Thymus (tissue), 11 donors: ENCODE measurements around the gene DNAJC16. TPM values are rescaled to one million over a fixed set of nuclear protein-coding genes. Genes with fewer than 3 reads are reported as not detected.

Experiments used
- DNase-seq, 9 donors: peaks; one replicate each; pipeline ENCODE4 v3.0.0-alpha.2; 2013; ENCODE audit warnings: low spot score in 9 of 9, low read depth in 6 of 9, missing footprints in 1 of 9
- H3K27ac ChIP-seq, 2 donors: one replicate each; pipeline ENCODE4 v1.5.1; 2013; ENCODE audit warnings: control low read depth in 1 of 2, low read depth in 1 of 2, low read length in 1 of 2, mild to moderate bottlenecking in 1 of 2, moderate library complexity in 1 of 2
- H3K27me3 ChIP-seq, 2 donors: one replicate each; pipeline ENCODE4 v1.5.1; 2013; ENCODE audit warnings: low read length in 1 of 2; ENCODE audit not compliant: control insufficient read depth in 2 of 2, insufficient read depth in 1 of 2
- H3K36me3 ChIP-seq, 2 donors: one replicate each; pipeline ENCODE4 v1.5.1; 2013; ENCODE audit warnings: low read length in 1 of 2, mild to moderate bottlenecking in 1 of 2, moderate library complexity in 1 of 2; ENCODE audit not compliant: control insufficient read depth in 2 of 2, insufficient read depth in 2 of 2
- H3K4me1 ChIP-seq, 2 donors: one replicate each; pipeline ENCODE4 v1.5.1; 2013; ENCODE audit warnings: low read length in 2 of 2; ENCODE audit not compliant: control insufficient read depth in 2 of 2, insufficient read depth in 2 of 2
- H3K4me3 ChIP-seq, 2 donors: one replicate each; pipeline ENCODE4 v1.5.1; 2013; ENCODE audit warnings: low read length in 2 of 2, control low read depth in 1 of 2, mild to moderate bottlenecking in 1 of 2
- H3K9me3 ChIP-seq, 2 donors: one replicate each; pipeline ENCODE4 v1.5.1; 2013; ENCODE audit warnings: low read length in 1 of 2, mild to moderate bottlenecking in 1 of 2; ENCODE audit not compliant: control insufficient read depth in 2 of 2, insufficient read depth in 1 of 2
- WGBS: extraction: QIAGEN DNeasy Blood & Tissue Kit; methylation state at CpG from one replicate; pipeline ENCODE4 v1.1.7; 2013; 5-methylcytosine and 5-hydroxymethylcytosine counted together
- polyA plus RNA-seq: library from polyadenylated mRNA; stranded (reverse); fragments of 200-250 nt; gene quantifications from one replicate; pipeline ENCODE4 v1.2.3, GENCODE V29; 2013
- total RNA-seq: library from RNA; stranded (reverse); fragments of 120-200 nt; gene quantifications from one replicate; pipeline ENCODE4 v1.2.4, GENCODE V29; 2013
- donor health status: healthy.

Gene DNAJC16
- total and polyA plus RNA-seq, 2 donors = 6.5 to 8.4 TPM

- H3K9me3 ChIP-seq = no peaks in the 10 kb centered on the region
- DNase-seq = peak in 4 of 9 donors; percentile 3 to 55 (median 20)
- H3K27ac ChIP-seq = peak overlapping the region; percentile 72 to 96
- H3K36me3 ChIP-seq = no peaks in the 10 kb centered on the region
- WGBS = 2% methylated on average over 8 of the region's 8 CpGs
- peak overlapping the region; percentile 94 to 95 for H3K4me3 ChIP-seq
- peaks cover 7 to 10% of the 10 kb centered on the region in 2 donors for H3K4me1 ChIP-seq
- H3K27me3 ChIP-seq = no peaks in the 10 kb centered on the region
These were observed 91.5 kb downstream of the DNAJC16 start for GRCh38 chr1:15618077-15618654.

- Histone ChIP-seq H3K4me1 (peaks cover 7 to 10% of the 10 kb centered on the region in 2 donors), H3K27me3 (no peaks in the 10 kb centered on the region), H3K9me3 (no peaks in the 10 kb centered on the region), H3K4me3 (peak overlapping the region; percentile 94 to 95), H3K27ac (peak overlapping the region; percentile 72 to 96), H3K36me3 (no peaks in the 10 kb centered on the region)
- DNase-seq = no peak
- WGBS = 89% methylated on average over 26 of the region's 26 CpGs
These were observed 92.2 kb downstream of the DNAJC16 start for GRCh38 chr1:15618655-15619525.

GRCh38 chr1:15620155-15620545 lies 93.5 kb downstream of the DNAJC16 start:
- H3K27me3 ChIP-seq = no peaks in the 10 kb centered on the region
- DNase-seq = no peak
- no peaks in the 10 kb centered on the region for H3K9me3 ChIP-seq
- no peak overlapping the region for H3K27ac ChIP-seq
- H3K36me3 ChIP-seq = no peaks in the 10 kb centered on the region
- H3K4me1 ChIP-seq = peaks cover 7 to 10% of the 10 kb centered on the region in 2 donors
- WGBS = 67% methylated on average over 1 of the region's 1 CpG
- no peak overlapping the region for H3K4me3 ChIP-seq

GRCh38 chr1:15620902-15621682 lies 94.4 kb downstream of the DNAJC16 start:
- no peaks in the 10 kb centered on the region for H3K27me3 ChIP-seq
- 94% methylated on average over 7 of the region's 7 CpGs for WGBS
- no peak overlapping the region for H3K4me3 ChIP-seq
- no peaks in the 10 kb centered on the region for H3K36me3 ChIP-seq
- H3K9me3 ChIP-seq = no peaks in the 10 kb centered on the region
- no peak for DNase-seq
- H3K27ac ChIP-seq = no peak overlapping the region
- H3K4me1 ChIP-seq = peaks cover 7 to 10% of the 10 kb centered on the region in 2 donors

GRCh38 chr1:15621975-15622374 lies 95.3 kb downstream of the DNAJC16 start:
- H3K36me3 ChIP-seq = peaks cover 5 to 7% of the 10 kb centered on the region in 2 donors
- no peak overlapping the region for H3K4me3 ChIP-seq
- H3K4me1 ChIP-seq = peaks cover 2 to 5% of the 10 kb centered on the region in 2 donors
- WGBS = 98% methylated on average over 5 of the region's 5 CpGs
- no peaks in the 10 kb centered on the region for H3K27me3 ChIP-seq
- no peaks in the 10 kb centered on the region for H3K9me3 ChIP-seq
- no peak for DNase-seq
- H3K27ac ChIP-seq = no peak overlapping the region

GRCh38 chr1:15622712-15623373 lies 96.2 kb downstream of the DNAJC16 start:
- Histone ChIP-seq H3K4me1 (peaks cover 2 to 5% of the 10 kb centered on the region in 2 donors), H3K4me3 (no peak overlapping the region), H3K27ac (no peak overlapping the region), H3K36me3 (peaks cover 6 to 15% of the 10 kb centered on the region in 2 donors), H3K27me3 (no peaks in the 10 kb centered on the region), H3K9me3 (no peaks in the 10 kb centered on the region)
- WGBS = 90% methylated on average over 7 of the region's 7 CpGs
- DNase-seq = no peak

- H3K36me3 ChIP-seq = peaks cover 6 to 18% of the 10 kb centered on the region in 2 donors
- 89% methylated on average over 6 of the region's 6 CpGs for WGBS
- H3K9me3 ChIP-seq = no peaks in the 10 kb centered on the region
- H3K27ac ChIP-seq = no peak overlapping the region
- no peak overlapping the region for H3K4me3 ChIP-seq
- no peaks in the 10 kb centered on the region for H3K27me3 ChIP-seq
- H3K4me1 ChIP-seq = peaks cover 0 to 5% of the 10 kb centered on the region in 2 donors
- DNase-seq = no peak
These were observed 96.8 kb downstream of the DNAJC16 start for GRCh38 chr1:15623435-15623834.

- no peak for DNase-seq
- Histone ChIP-seq H3K9me3 (no peaks in the 10 kb centered on the region), H3K36me3 (peaks cover 6 to 23% of the 10 kb centered on the region in 2 donors), H3K27me3 (no peaks in the 10 kb centered on the region), H3K27ac (no peak overlapping the region), H3K4me1 (peaks cover 0 to 5% of the 10 kb centered on the region in 2 donors), H3K4me3 (no peak overlapping the region)
- over 99% methylated on average over 3 of the region's 3 CpGs for WGBS
These were observed 97.6 kb downstream of the DNAJC16 start for GRCh38 chr1:15624133-15624714.
